ENCODE measurements around the gene LNPK.

GRCh38 chr2:175922160-175922559 lies 79.9 kb downstream of the LNPK start:
- no peak for TF ChIP-seq TAF1 (IDR thresholded peaks at IDR 0.05; ENCODE audit: control insufficient read depth, extremely low read depth, insufficient read depth, low read length, severe bottlenecking)
- TF ChIP-seq CTCF (IDR thresholded peaks at IDR 0.05 in 2 of 3, conservative IDR thresholded peaks at IDR 0.05 in 1 of 3; ENCODE audit: insufficient read depth in 2 of 3, low read depth in 1 of 3, low read length in 3 of 3): no peak
- TF ChIP-seq ELF2 (CRISPR knock-in tag; IDR thresholded peaks at IDR 0.05): no peak
- no peak for TF ChIP-seq POLR2A (conservative IDR thresholded peaks at IDR 0.05)
- no peak for TF ChIP-seq USF2 (CRISPR knock-in tag; IDR thresholded peaks at IDR 0.05)
- no peak for TF ChIP-seq RAD21 (CRISPR knock-in tag; conservative IDR thresholded peaks at IDR 0.05 in 1 of 2, IDR thresholded peaks at IDR 0.05 in 1 of 2)
- no peak for TF ChIP-seq CEBPB (tag; IDR thresholded peaks at IDR 0.05)
- no peak for TF ChIP-seq CCNT2 (IDR thresholded peaks at IDR 0.05; ENCODE audit: borderline replicate concordance, extremely low read depth, insufficient read length, low read depth, low read length)
- no peak for TF ChIP-seq ZNF175 (CRISPR knock-in tag; IDR thresholded peaks at IDR 0.05; ENCODE audit: low read depth)
- TF ChIP-seq SETDB1 (IDR thresholded peaks at IDR 0.05; ENCODE audit: low read length): no peak
- TF ChIP-seq NFIC (IDR thresholded peaks at IDR 0.05): no peak
- no peak for TF ChIP-seq NCOA1 (IDR thresholded peaks at IDR 0.05; ENCODE audit: low read depth)
- no peak for TF ChIP-seq BMI1 (IDR thresholded peaks at IDR 0.05; ENCODE audit: low read length)

Measured in K562 (cell line).